ENCODE data around the gene ZNF286A.
"Not testable (repeated sequence)": the region's sequence is repeated elsewhere in the genome, so short reads cannot be mapped to it uniquely, and the experiment has no call there.

- not testable (repeated sequence) for TF ChIP-seq CTCF, POLR2A (IDR thresholded peaks at IDR 0.05)
Observed at GRCh38 chr17:15704813-15705212, 5.3 kb downstream of the ZNF286A start.
